C4-2B (cell line): ENCODE measurements around the gene RSRC1.
"Not testable (repeated sequence)": the region's sequence is repeated elsewhere in the genome, so short reads cannot be mapped to it uniquely, and the experiment has no call there.

Experiments
- H3K27ac ChIP-seq: fragments of 450-650 bp; 2 replicates; pipeline ENCODE4 v1.5.1; 2017
- CTCF ChIP-seq: fragments of 450-650 bp; conservative IDR thresholded peaks from 2 replicates; pipeline ENCODE4 v1.5.1; 2017; ENCODE audit warnings: mild to moderate bottlenecking
- ZFX ChIP-seq: fragments of 450-650 bp; IDR thresholded peaks from 2 replicates; pipeline ENCODE4 v1.6.1; 2017

Gene RSRC1

GRCh38 chr3:158330870-158331269, 221.0 kb downstream of the RSRC1 start:
- TF ChIP-seq CTCF, result no peak
- no peak for TF ChIP-seq ZFX

GRCh38 chr3:158333736-158334135, 223.8 kb downstream of the RSRC1 start:
- TF ChIP-seq ZFX (no peak), CTCF (0 out of 2 replicates have a peak, but pooled peaks have one; percentile 3)
- H3K27ac ChIP-seq, result no peak overlapping the region

More at GRCh38 chr3:158330870-158331269, 221.0 kb downstream of the RSRC1 start:
- H3K27ac ChIP-seq, result no peak overlapping the region

GRCh38 chr3:158337110-158337509, 227.2 kb downstream of the RSRC1 start:
- H3K27ac ChIP-seq, result no peak overlapping the region; the same call in 1 of the 2 replicates
- TF ChIP-seq CTCF (no peak), ZFX (no peak)

- no peak for TF ChIP-seq CTCF
- TF ChIP-seq ZFX, result no peak
Measured at GRCh38 chr3:158339638-158340037, 229.7 kb downstream of the RSRC1 start.

GRCh38 chr3:158340951-158341350, 231.1 kb downstream of the RSRC1 start:
- not testable (repeated sequence) for H3K27ac ChIP-seq

More at GRCh38 chr3:158339638-158340037, 229.7 kb downstream of the RSRC1 start:
- H3K27ac ChIP-seq, result no peak overlapping the region

- TF ChIP-seq ZFX, result no peak
- no peak for TF ChIP-seq CTCF
- H3K27ac ChIP-seq, result no peak overlapping the region
Measured at GRCh38 chr3:158347966-158348365, 238.1 kb downstream of the RSRC1 start.

GRCh38 chr3:158350971-158351370, 241.1 kb downstream of the RSRC1 start:
- TF ChIP-seq ZFX (no peak), CTCF (no peak)

GRCh38 chr3:158352551-158352950, 242.7 kb downstream of the RSRC1 start:
- H3K27ac ChIP-seq, result no peak overlapping the region
- no peak for TF ChIP-seq CTCF
- TF ChIP-seq ZFX, result no peak

More at GRCh38 chr3:158350971-158351370, 241.1 kb downstream of the RSRC1 start:
- no peak overlapping the region for H3K27ac ChIP-seq
